ENCODE measurements around the gene AFF3.

Gene AFF3

DNA sequence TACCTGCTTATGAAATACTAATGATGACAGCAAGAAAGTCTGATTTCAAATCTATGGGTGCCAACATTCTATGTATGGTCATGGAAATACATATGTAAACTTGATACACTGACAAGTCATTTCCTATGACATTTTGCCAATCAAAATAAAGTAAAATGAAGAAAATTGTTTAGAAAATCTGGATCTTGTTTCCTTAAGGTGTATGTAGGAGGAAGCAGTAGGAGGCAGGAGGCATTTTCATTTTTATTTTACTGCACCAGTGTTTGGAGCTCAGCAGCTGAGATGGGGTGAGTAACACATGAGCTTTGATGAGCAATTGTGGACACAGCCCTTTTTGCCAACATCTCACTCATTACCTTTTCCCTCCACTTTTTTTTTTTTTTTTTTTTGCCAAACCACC, 167.0 kb downstream of the AFF3 start:
- Histone ChIP-seq H3K36me3 (replicated peaks) (no peaks in the 10 kb centered on the region), H3K27me3 (ENCODE audit: low read depth) (peaks cover 9% of the 10 kb centered on the region), H3K4me3 (no peak overlapping the region), H3K4me1 (no peaks in the 10 kb centered on the region), H3K9me3 (no peaks in the 10 kb centered on the region; the same call in 1 of the 2 replicates)
- DNase-seq (ENCODE audit: low spot score in 2 of 2) = no peak
- in situ Hi-C loops (cut with MboI; ENCODE audit: low sequenced_read_pairs) = no loop called here

DNA sequence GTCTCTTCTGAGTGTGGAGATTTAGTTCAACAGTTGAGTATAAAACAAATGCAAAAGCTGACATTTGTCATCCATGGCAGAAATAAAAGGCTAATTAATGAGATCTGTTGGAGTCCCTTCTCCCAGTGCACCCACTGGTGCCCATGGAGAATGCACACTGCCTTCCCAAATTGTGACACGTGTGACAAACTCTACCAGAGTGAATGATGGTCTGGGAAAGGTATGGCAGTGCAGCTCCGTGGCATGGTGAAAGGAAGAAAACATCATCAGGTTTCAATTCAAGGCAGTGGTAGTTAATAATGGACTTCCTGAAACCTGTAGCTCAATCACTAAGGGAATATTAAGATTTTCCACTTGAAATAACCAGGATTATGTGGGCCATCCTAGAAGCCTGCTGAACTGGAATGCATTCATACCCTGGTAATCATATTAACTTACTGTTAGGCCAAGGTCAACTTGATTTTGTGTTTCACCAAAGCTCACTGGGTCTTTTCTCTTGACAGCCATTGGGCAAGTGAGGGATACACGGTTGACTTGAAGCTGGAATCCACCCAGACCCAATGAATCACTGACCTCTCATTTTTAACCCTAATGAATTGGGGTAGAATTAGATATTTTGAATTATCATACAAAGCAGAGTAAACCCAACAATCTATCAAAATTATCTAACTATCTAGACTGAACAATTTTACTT, 167.6 kb downstream of the AFF3 start:
- Histone ChIP-seq H3K4me3 (no peak overlapping the region), H3K27me3 (ENCODE audit: low read depth) (peaks cover 9% of the 10 kb centered on the region), H3K9me3 (no peaks in the 10 kb centered on the region; the same call in 1 of the 2 replicates), H3K36me3 (replicated peaks) (no peaks in the 10 kb centered on the region), H3K4me1 (no peaks in the 10 kb centered on the region)
- DNase-seq (ENCODE audit: low spot score in 2 of 2) = no peak
- in situ Hi-C loops (cut with MboI; ENCODE audit: low sequenced_read_pairs) = no loop called here

DNA sequence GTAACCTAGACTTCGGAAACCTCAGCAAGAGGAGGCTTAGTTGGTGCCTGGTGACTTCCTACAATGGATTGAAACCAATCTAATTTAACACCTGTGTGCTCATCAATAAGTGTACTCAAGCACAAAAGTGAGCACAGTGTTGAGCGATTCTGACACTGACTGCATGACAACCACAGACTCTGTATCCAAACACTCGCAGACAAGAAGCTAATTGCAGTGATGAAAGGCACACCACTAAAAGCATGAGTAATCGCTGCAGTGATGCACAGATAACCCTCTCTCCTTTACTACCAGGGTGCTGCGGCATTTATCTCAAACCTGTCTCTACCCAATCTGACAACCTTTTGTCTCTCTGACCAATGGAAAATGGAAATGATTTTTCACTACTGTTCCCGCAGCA, 168.1 kb downstream of the AFF3 start:
- Histone ChIP-seq H3K36me3 (replicated peaks) (no peaks in the 10 kb centered on the region), H3K4me3 (no peak overlapping the region), H3K9me3 (no peaks in the 10 kb centered on the region; the same call in 1 of the 2 replicates), H3K27me3 (ENCODE audit: low read depth) (peaks cover 9% of the 10 kb centered on the region), H3K4me1 (no peaks in the 10 kb centered on the region)
- DNase-seq (ENCODE audit: low spot score in 2 of 2) = no peak
- in situ Hi-C loops (cut with MboI; ENCODE audit: low sequenced_read_pairs) = no loop called here

DNA sequence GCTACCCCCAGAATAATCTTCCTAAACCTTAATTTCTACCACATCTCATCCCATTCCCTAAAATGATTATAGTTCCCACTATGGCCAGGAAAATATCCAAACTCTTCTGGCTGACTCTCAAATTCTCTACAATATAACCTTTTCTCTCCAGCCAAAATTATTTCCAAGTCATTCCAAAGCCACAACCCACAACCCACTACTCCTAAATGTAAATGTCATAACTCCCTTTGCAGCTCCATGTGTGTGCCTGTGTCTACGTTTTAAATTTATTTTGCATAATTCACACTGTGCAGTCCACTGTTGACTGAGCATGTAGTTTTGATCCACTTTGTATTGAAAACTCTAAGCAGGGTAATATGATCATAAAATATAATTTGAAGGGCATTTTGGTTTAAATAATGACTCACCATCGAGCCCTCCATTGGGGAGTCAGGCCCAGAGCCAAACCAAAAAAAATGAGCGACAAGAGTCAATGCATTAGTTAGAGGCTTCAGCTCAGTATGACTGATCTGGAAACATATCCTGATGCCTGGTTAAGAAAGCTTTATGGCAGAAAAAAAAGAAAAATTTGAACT, 171.0 kb downstream of the AFF3 start:
- no peak for DNase-seq (ENCODE audit: low spot score in 2 of 2)
- in situ Hi-C loops (cut with MboI; ENCODE audit: low sequenced_read_pairs) = no loop called here
- Histone ChIP-seq H3K36me3 (replicated peaks) (no peaks in the 10 kb centered on the region), H3K27me3 (ENCODE audit: low read depth) (peaks cover 9% of the 10 kb centered on the region), H3K9me3 (no peaks in the 10 kb centered on the region; the same call in 1 of the 2 replicates), H3K4me1 (no peaks in the 10 kb centered on the region), H3K4me3 (no peak overlapping the region)

DNA sequence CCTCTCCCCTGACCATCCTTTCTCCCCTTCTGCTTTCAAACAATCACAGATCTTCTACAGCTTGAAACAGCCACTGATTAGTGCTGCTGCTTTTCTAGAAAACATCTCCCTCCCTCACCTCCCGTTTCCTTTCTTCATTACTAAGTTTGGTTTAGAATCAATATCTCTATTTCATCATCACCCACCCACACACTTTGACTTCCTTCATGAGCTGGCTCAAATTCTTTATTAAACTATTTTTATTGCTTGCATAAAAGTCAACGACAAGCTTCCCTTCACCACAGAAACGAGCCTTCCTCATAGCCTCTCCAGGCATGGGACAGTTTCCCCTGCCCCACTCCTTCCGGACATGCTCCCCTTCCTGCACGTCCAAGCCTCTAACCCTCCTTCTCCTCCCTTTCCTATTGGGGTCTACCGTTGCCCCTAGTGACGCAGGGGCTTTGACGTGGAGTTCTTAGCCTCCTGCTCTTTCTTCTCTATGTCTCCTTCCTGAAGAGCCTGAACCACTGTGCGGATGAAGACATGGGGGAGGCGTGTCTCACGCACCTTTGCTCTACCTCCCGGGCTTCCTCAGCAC, 172.0 kb downstream of the AFF3 start:
- in situ Hi-C loops (cut with MboI; ENCODE audit: low sequenced_read_pairs) = no loop called here
- Histone ChIP-seq H3K4me3 (no peak overlapping the region), H3K36me3 (replicated peaks) (no peaks in the 10 kb centered on the region), H3K4me1 (no peaks in the 10 kb centered on the region), H3K27me3 (ENCODE audit: low read depth) (peaks cover 9% of the 10 kb centered on the region), H3K9me3 (no peaks in the 10 kb centered on the region; the same call in 1 of the 2 replicates)
- DNase-seq (ENCODE audit: low spot score in 2 of 2) = no peak

DNA sequence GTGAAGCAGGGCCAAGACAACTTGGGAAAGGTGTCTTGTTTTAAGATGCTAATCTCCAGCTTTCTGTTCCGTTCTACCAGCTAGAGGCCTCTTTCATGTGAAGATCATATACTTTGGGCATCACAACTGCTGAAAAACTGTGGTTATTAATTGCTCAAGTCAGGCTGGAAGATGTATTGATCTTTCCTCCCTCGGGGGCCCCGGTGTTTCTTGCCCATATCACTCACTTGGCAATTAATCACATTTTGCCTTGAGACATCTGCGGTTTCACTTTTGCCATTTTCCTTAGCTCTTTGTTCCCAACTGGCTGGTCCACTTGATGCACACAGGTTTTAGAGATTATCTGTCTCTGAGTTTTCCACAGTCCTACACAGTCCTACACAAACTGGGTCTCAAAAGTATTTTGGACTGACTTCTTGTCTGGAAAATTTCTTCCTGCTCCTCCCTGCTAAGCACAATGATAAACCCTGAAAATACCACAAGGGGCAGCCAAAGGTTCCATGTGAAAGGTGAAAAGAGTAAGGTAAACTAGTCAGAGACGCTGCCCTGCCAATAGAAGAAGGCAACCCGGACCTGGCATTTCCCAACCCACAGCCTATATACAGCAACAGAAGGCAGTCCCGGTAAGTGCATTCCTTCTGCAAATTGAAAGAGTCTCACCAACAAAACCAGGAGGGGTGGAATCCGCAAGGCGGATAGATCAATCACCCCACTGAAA, 181.0 kb downstream of the AFF3 start:
- Histone ChIP-seq H3K9me3 (no peaks in the 10 kb centered on the region), H3K36me3 (replicated peaks) (no peaks in the 10 kb centered on the region), H3K4me1 (no peaks in the 10 kb centered on the region), H3K4me3 (no peak overlapping the region), H3K27me3 (ENCODE audit: low read depth) (peaks cover 5% of the 10 kb centered on the region; the same call in 1 of the 2 replicates)
- in situ Hi-C loops (cut with MboI; ENCODE audit: low sequenced_read_pairs) = no loop called here
- DNase-seq (ENCODE audit: low spot score in 2 of 2) = no peak

DNA sequence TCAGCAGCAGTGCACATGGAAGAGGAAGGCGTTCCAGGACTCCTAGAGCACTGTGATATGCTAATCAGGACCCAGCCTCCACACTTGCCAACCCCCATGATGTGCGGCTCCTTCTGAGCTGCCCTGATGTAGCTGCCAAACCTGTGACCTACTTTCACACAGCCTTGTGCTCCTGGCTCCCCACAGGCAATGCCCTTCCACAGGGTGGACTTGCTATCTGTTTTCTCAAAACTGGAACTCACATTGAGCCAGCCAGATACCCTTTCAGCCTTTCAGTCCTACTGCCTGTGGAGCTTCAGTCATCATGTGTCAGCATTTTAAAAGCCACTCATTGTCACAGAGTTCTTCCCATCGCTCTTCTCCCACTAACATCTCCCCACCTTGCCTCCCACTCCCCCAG, 181.6 kb downstream of the AFF3 start:
- Histone ChIP-seq H3K36me3 (replicated peaks) (no peaks in the 10 kb centered on the region), H3K9me3 (no peaks in the 10 kb centered on the region), H3K4me1 (no peaks in the 10 kb centered on the region), H3K27me3 (ENCODE audit: low read depth) (peaks cover 5% of the 10 kb centered on the region; the same call in 1 of the 2 replicates), H3K4me3 (no peak overlapping the region)
- no peak for DNase-seq (ENCODE audit: low spot score in 2 of 2)
- in situ Hi-C loops (cut with MboI; ENCODE audit: low sequenced_read_pairs) = no loop called here

DNA sequence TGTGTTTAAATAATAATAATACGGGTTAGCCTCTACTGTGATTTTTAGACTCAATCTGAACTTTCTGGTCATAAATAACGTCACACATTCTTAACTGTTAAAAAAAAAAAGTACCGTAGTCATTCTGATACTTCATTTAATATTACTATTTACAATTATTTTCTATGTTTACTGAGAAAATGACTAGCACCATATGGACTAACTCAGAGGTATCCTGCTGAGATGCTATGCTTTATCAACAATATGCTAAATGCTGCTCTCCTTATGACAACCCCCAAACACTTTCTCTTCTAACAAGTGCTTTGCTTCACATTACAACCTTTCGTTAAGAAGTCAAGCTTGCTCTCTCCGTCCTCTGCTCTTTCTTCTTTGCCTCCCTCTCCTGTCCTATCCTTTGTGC, 182.1 kb downstream of the AFF3 start:
- no peaks in the 10 kb centered on the region for H3K9me3 ChIP-seq
- H3K36me3 ChIP-seq (replicated peaks) = no peaks in the 10 kb centered on the region
- no peak for DNase-seq (ENCODE audit: low spot score in 2 of 2)
- H3K27me3 ChIP-seq (ENCODE audit: low read depth) = peaks cover 5% of the 10 kb centered on the region; the same call in 1 of the 2 replicates
- no peak overlapping the region for H3K4me3 ChIP-seq
- H3K4me1 ChIP-seq = no peaks in the 10 kb centered on the region
- in situ Hi-C loops (cut with MboI; ENCODE audit: low sequenced_read_pairs) = no loop called here

DNA sequence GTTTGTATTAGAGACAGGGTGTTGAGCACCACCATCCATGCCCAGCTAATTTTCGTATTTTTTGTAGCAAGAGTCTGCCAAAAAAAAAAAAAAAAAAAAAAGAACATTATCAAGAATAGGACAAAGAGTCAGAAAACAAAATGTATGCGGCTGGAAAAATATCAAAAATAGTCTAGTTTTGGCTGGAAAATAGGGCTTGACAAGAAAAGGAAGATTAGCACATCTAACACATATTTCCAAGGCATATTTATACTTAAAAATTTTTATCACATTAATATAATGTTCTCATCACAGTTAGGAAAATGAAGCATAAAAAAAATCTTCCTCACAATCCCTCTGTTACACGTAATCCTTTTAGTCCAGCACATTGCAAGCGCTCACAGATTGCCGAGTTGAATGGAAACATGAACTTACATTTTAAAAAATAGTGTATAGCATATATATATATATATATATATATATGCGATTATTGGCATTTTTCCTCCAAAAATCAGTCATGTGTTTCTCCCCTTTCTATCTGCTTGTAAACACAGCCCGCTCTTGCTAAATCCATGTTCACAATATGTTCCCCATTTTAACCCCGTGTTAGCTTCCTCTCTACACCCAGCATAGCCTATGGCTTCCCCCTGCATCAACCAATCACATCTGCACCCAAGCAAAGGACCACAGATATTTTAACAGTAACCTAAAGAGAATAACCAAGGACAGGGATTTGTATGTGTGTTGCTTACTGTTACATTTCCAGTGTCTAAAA, 183.0 kb downstream of the AFF3 start:
- no peak for DNase-seq (ENCODE audit: low spot score in 2 of 2)
- in situ Hi-C loops (cut with MboI; ENCODE audit: low sequenced_read_pairs) = no loop called here
- H3K4me1 ChIP-seq = no peaks in the 10 kb centered on the region
- H3K9me3 ChIP-seq = no peaks in the 10 kb centered on the region
- peaks cover 5% of the 10 kb centered on the region; the same call in 1 of the 2 replicates for H3K27me3 ChIP-seq (ENCODE audit: low read depth)
- H3K4me3 ChIP-seq = no peak overlapping the region
- H3K36me3 ChIP-seq (replicated peaks) = no peaks in the 10 kb centered on the region

DNA sequence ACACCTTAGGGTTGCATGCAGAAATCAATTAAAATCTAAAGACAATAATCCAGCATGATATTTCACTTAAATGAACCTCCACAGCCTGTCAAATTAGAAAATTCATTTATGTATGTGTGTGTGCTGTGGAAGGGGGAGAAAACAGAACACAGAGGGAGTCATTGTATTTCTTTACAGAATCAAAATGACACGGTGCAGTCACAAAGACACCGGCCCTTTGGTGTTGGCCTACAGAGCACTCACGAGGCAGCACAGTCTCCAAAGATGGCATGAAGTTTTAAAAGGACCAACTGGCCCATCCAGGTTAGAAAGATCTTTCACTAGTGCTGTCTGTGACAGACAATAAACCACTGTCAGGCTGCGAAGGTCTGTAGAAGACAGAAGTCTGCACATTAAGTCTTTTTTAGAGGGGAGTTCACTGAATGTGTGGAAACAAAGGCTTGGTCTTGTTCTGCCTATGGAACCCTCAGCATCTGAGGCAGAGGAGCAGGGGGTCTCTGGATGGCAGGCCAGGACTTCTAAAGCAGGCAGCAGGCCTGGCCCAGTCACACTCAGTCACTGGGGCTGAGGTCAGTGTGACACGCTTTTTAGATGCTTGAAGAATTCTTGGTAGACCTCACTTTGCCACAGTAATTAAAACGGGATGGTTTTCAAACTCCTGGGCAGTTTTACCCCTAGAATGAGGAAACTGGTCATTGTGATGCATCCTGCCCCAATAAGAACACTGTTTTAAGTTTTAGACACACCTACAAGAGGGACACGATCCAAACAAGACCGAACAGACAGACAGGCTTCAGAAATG, 184.9 kb downstream of the AFF3 start:
- no peaks in the 10 kb centered on the region for H3K4me1 ChIP-seq
- in situ Hi-C loops (cut with MboI; ENCODE audit: low sequenced_read_pairs) = no loop called here
- no peaks in the 10 kb centered on the region for H3K36me3 ChIP-seq (replicated peaks)
- H3K4me3 ChIP-seq = no peak overlapping the region
- peaks cover 5% of the 10 kb centered on the region; the same call in 1 of the 2 replicates for H3K27me3 ChIP-seq (ENCODE audit: low read depth)
- H3K9me3 ChIP-seq = no peaks in the 10 kb centered on the region
- no peak for DNase-seq (ENCODE audit: low spot score in 2 of 2)

DNA sequence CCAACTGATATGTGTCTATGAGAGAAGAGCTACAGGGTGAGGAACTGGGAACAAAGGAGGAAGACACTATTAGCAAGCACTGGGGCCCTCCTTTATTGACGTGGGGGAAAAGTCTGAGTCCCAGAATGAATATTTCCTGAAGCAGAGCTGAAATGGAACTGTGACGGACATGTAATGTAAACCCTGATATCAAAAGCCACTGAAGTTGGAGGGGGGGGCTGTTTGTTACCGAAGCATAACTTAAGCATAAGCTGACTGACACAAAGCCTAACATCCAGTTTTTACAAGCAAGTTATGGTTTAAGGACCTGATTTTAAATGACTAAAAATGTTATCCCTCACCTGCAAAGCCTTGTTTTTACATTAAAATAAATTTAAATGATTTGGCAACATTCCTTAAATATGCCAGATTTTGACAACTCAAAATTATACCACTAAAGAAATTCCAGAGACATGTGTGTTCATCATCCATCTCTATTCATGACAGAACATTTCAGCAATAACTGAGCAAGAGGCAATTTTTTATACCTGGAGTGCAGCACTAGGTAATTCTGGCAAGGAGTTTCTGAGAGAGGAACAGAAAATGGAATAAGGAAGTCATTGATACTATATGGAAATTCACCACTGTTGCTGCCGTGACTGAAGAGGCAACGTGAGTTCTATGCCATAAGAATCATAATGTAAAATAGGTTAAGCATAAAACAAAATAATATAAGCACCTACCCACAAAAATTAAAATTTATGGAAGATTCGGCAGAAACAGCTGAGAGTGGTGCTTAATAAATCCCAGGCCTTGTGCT, 186.0 kb downstream of the AFF3 start:
- in situ Hi-C loops (cut with MboI; ENCODE audit: low sequenced_read_pairs) = no loop called here

DNA sequence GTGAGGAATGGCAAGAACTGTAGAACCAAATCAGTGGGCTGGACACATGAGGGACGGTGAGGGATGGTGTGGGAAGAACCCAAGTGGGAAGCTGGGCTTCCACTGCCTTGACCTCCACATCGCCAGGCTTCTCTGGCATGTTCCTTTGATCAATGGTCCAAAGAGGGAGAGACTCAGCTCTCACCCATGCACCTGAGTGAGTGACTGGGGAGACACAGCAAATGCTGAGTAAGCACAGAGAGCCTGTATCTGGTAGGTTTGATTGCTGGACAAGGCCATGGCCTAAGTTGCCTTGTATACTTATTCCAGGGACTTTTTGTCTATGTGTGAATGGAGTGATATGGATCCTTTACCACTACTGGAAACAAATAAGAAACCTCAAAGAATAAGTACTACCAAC, 188.6 kb downstream of the AFF3 start:
- no peak for DNase-seq (ENCODE audit: low spot score in 2 of 2)
- in situ Hi-C loops (cut with MboI; ENCODE audit: low sequenced_read_pairs) = no loop called here
- Histone ChIP-seq H3K4me3 (no peak overlapping the region), H3K36me3 (replicated peaks) (no peaks in the 10 kb centered on the region), H3K9me3 (no peaks in the 10 kb centered on the region), H3K4me1 (no peaks in the 10 kb centered on the region), H3K27me3 (ENCODE audit: low read depth) (no peaks in the 10 kb centered on the region)

More for the DNA sequence above, 186.0 kb downstream of the AFF3 start:
- H3K27me3 ChIP-seq (ENCODE audit: low read depth) = peaks cover 5% of the 10 kb centered on the region; the same call in 1 of the 2 replicates
- no peaks in the 10 kb centered on the region for H3K36me3 ChIP-seq (replicated peaks)
- no peaks in the 10 kb centered on the region for H3K9me3 ChIP-seq
- H3K4me3 ChIP-seq = no peak overlapping the region
- no peak for DNase-seq (ENCODE audit: low spot score in 2 of 2)
- H3K4me1 ChIP-seq = no peaks in the 10 kb centered on the region

All from HAP-1 (cell line).